Neural progenitor cell (in vitro differentiated cells): ENCODE measurements around the gene BMP5.

ENCODE experiments used
- CTCF ChIP-seq: fragments of 200-600 bp; sonication (generic); IDR thresholded peaks from 2 replicates; pipeline ENCODE4 v1.5.1; 2017; ENCODE audit warnings: antibody characterized with exemption, mild to moderate bottlenecking
- EZH2 ChIP-seq: fragments of 200-600 bp; sonication (generic); IDR thresholded peaks from 2 replicates; pipeline ENCODE4 v1.6.1; 2017; ENCODE audit warnings: antibody characterized with exemption, mild to moderate bottlenecking, moderate library complexity
- EZH2phosphoT487 ChIP-seq: fragments of 200-600 bp; sonication (generic); IDR thresholded peaks from 2 replicates; pipeline ENCODE4 v1.6.1; 2017; ENCODE audit warnings: antibody characterized with exemption

- no peak for TF ChIP-seq CTCF
- TF ChIP-seq EZH2, result no peak
- TF ChIP-seq EZH2phosphoT487, result no peak
Observed at GRCh38 chr6:55868176-55868575, 7.2 kb downstream of the BMP5 start.
